GM12872 (cell line): Measurements from ENCODE around the gene FAM120AOS.

ENCODE experiments used
- TF ChIP-seq, protein P1 (sequence below): IDR thresholded peaks from 3 replicates; pipeline ENCODE4 v1.5.1; 2011; ENCODE audit warnings: low read depth, mild to moderate bottlenecking, low read length, moderate library complexity; ENCODE audit not compliant: insufficient read depth

FAM120AOS gene

DNA sequence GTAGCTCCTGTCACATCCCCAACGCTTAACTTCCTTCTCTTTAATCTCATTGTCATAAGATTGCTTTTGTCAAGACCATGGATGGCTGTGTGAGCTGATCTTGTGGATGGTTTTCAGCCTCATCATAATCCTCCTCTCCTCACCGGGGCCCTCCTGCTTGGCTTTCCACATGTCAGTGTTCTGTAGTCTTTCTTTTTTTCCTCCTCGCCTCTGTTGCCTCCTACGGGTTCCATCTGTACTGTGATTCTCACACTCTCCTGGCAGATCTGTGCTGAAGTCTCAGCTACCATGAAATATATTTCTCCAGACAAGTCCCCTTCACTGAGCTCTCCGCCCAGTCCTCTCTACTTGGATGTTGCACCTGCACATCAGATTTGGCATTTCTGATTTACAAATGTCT lies 34.9 kb upstream of the FAM120AOS start:
- TF ChIP-seq, protein P1, sequence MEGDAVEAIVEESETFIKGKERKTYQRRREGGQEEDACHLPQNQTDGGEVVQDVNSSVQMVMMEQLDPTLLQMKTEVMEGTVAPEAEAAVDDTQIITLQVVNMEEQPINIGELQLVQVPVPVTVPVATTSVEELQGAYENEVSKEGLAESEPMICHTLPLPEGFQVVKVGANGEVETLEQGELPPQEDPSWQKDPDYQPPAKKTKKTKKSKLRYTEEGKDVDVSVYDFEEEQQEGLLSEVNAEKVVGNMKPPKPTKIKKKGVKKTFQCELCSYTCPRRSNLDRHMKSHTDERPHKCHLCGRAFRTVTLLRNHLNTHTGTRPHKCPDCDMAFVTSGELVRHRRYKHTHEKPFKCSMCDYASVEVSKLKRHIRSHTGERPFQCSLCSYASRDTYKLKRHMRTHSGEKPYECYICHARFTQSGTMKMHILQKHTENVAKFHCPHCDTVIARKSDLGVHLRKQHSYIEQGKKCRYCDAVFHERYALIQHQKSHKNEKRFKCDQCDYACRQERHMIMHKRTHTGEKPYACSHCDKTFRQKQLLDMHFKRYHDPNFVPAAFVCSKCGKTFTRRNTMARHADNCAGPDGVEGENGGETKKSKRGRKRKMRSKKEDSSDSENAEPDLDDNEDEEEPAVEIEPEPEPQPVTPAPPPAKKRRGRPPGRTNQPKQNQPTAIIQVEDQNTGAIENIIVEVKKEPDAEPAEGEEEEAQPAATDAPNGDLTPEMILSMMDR = no peak

DNA sequence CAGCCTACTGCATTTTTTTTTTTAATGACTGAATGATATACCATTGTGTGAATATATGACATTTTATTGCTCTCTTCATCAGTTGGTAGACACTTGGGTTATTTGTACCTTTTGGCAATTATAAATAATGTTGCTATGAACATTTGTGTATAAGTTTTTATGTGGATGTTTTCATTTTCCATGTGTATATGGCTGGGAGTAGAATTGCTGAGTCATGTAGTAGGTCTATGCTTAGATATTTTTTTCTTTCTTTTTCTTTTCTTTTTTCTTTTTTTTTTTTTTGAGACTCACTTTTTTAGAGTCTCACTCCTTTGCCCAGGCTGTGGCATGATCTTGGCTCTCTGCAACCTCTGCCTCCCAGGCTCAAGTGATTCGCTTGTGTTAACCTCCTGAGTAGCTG lies 32.9 kb upstream of the FAM120AOS start:
- TF ChIP-seq, protein P1 = no peak

DNA sequence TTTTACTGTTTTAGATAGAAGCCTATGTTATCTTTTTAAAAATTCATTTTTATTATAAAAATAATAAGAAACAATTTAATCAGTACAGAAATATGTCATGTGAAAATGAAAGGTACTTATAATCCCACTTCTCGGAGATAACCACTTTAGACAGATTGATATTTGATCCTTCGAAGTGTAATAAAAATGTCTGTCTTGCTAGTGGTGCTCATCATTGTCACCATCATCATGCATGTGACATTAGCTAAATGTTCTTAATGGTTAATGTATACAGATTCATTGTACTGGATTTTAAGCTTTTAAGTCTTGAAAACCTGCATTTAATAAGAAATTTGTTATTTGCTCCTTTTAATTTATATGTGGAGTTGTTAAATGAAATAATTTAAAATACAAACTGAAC lies 30.1 kb upstream of the FAM120AOS start:
- TF ChIP-seq, protein P1 = no peak

DNA sequence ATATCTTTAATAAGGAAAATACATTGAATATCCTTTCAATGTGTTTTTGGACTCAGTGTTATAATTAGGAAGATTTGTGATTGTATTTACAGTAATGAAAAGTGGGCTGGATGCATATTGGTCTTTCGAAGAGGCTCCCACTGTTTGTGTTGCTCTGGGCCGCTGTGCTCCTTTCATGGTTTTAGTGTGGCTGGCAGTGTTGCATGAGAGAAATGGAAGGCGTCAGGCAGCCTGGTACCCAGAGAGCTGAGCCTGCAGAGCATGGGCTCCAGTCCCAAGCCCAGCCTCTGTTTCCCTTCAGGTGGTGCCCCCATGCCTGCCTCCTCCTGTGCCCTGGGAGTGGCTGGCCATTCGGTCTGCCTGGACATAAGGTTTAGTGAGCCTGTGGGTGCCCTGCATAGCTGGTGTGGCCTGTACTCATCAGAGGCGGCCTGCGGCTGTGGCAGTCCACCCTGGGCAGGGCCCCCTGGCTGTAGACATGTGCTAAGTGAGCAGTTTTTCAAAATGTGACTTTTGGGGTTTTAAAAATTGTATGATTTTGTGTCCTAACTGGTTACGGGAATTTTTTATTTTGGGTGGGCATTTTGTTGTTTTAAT lies 27.4 kb upstream of the FAM120AOS start:
- TF ChIP-seq, protein P1 = no peak

DNA sequence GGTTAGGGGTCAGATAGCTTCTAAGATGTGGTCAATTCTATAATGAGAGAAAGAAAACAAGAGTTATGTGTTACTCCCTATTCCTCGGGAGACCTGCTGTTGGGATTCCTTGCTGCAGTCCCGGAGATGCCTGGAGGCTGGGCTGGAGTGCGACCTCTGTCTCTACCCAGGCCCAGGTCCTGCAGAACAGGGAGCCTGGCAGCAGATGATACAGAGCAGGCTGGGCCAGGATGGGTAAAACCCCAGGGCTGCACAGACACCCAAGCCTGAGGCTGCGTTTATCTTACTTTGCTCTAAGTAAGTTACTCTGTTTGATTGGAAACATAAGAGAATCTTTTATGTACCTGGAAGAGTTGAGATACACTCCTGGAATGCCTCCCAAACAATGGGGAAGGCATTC lies 26.9 kb upstream of the FAM120AOS start:
- TF ChIP-seq, protein P1 = no peak

DNA sequence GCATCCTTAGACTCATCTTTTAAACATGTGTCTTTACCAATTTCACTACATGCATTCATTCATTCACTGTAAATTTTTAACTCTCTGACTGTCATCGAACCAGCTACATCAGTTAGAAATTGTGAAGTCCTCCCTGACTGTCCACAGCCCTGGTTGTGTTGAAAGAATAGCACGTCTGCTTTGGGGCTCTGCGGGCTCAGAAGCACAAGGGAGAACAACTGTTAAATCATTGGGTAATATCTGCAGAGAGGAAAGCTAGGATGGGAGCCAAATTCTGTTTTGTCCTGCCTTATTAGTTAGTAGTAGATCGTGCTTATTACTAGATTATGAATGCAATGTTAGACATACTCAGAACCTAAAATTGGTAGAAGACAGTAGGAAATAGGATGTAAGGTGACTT lies 26.3 kb upstream of the FAM120AOS start:
- TF ChIP-seq, protein P1 = no peak

DNA sequence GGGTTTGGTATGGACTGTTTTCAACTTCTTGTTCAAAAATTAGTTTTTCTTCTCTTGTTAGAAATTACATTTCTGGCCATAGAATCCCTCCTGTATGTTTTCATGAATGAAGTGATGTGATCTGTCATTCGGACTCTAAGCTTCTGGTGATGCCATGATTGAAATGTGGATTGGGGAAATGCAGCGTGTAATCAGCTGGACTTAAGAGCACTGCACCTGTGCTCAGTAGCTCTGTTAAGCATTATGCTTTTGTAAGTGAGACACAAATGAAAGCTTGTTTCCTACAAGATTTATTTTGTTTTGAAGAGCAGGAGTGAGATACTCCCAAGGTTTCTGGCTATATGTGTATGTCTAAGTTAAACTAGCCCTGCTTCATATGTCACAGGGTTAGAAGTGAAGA lies 24.0 kb upstream of the FAM120AOS start:
- TF ChIP-seq, protein P1 = no peak

DNA sequence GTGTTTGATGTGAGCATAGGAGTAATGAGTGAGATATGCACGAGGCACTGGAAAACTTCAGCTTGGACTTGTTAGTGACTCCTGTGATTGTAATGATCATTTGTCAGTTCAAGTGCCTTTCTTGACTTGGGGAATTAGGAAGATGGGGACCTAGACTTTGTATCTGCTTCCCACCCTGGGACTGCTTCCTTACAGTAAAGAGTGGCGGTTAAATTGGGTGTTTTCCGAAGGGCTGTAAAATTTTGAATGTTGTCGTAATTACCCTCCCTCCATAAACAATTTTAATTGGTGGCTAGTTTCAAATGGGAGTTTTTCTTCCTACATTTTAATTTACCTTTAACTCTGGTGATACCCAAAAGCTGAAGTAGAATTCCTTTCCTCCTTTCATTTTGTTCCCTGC lies 23.5 kb upstream of the FAM120AOS start:
- TF ChIP-seq, protein P1 = no peak
